Heart right ventricle (tissue), 16 donors: ENCODE measurements around the gene SOCS7. TPM values are rescaled to one million over a fixed set of nuclear protein-coding genes. Genes with fewer than 3 reads are reported as not detected.

ENCODE experiments used
- ATAC-seq, 8 donors: fragments of 200-7000 bp; cut with Tn5 transposase; one replicate each; pipeline ENCODE4 v1.9.1; 2020; ENCODE audit warnings: mild to moderate bottlenecking in 8 of 8, moderate library complexity in 8 of 8, moderate number of reproducible peaks in 1 of 8
- DNase-seq, 2 donors: peaks; one replicate each; pipeline ENCODE4 v3.0.0-alpha.2; 2020
- H3K27ac ChIP-seq, 10 donors: fragments of 200-600 bp; sonication (generic) in 2 of 10; one replicate each; pipeline versions ENCODE4 v1.5.0 to v1.8.0; 2020 to 2022; ENCODE audit warnings: mild to moderate bottlenecking in 3 of 10
- H3K27me3 ChIP-seq, 7 donors: fragments of 200-600 bp; one replicate each; pipeline ENCODE4 v1.8.0; 2021 to 2022; ENCODE audit warnings: mild to moderate bottlenecking in 2 of 7
- H3K36me3 ChIP-seq, 9 donors: fragments of 200-600 bp; sonication (generic) in 1 of 9; one replicate each; pipeline versions ENCODE4 v1.5.0 to v1.8.0; 2020 to 2022; ENCODE audit warnings: mild to moderate bottlenecking in 2 of 9
- H3K4me1 ChIP-seq, 9 donors: fragments of 200-600 bp; sonication (generic) in 1 of 9; one replicate each; pipeline versions ENCODE4 v1.5.0 to v1.8.0; 2020 to 2022; ENCODE audit warnings: mild to moderate bottlenecking in 4 of 9
- H3K4me3 ChIP-seq, 10 donors: fragments of 200-600 bp; sonication (generic) in 2 of 10; one replicate each; pipeline versions ENCODE4 v1.5.0 to v1.8.0; 2020 to 2022; ENCODE audit warnings: mild to moderate bottlenecking in 7 of 10, moderate library complexity in 2 of 10
- H3K9me3 ChIP-seq, 11 donors: fragments of 200-600 bp in 10 of 11; sonication (generic) in 2 of 11; one replicate each; pipeline versions ENCODE4 v1.5.0 to v1.8.0; 2013 to 2022; ENCODE audit warnings: mild to moderate bottlenecking in 2 of 11, control low read depth in 1 of 11, moderate library complexity in 1 of 11
- WGBS, 2 donors: extraction: QIAGEN DNeasy Blood & Tissue Kit; methylation state at CpG; one replicate each; pipeline ENCODE4 v1.1.7; 2013; ENCODE audit warnings: inconsistent platforms in 1 of 2; 5-methylcytosine and 5-hydroxymethylcytosine counted together
- intact Hi-C, 10 donors: fragments of 100-400 bp; cut with DNase I; formaldehyde crosslinking; loops; one replicate each; pipeline versions ENCODE4 v1.11.1 to v1.14.2; 2022
- polyA plus RNA-seq, 2 donors: library from polyadenylated mRNA; stranded (reverse); fragments of 200-250 nt; gene quantifications; one replicate each; pipeline ENCODE4 v1.2.3, GENCODE V29; 2013
- total RNA-seq, 10 donors: library from RNA; stranded (reverse); fragmentation: NEBNext Ultra II Directional in 3 of 10; extraction: Animal tissue kit (Norgen Biotek cat#: 25700) in 3 of 10; gene quantifications; one replicate each; pipeline versions ENCODE4 v1.2.1 to v1.2.4, GENCODE V29; 2021 to 2023
- TF ChIP-seq, protein P1 (sequence below), 9 donors: fragments of 200-600 bp; sonication (generic) in 2 of 9; IDR thresholded peaks; one replicate each; pipeline versions ENCODE4 v1.5.0 to v1.8.0; 2021 to 2022; ENCODE audit warnings: antibody characterized with exemption in 9 of 9, mild to moderate bottlenecking in 5 of 9, moderate library complexity in 1 of 9
- donor health status: Arrhythmogenic right ventricular cardiomyopathy.
- donor health status: ischemic (EF 13 %, LVEDD 7.1; RV severe dilation, severe dysfunction).
- donor health status: healthy with polysubstance abuse.
- donor health status: DM: no; HTN: yes; CAD: no.
- donor health status: DM: no; HTN: no; CAD: no.
- donor health status: ischemic (EF 25% LVEDD 6.9; RV normal size, moderate dysfunction).
- donor health status: ischemic (EF 25% LVEDD 5.7; RV mildly dilated, moderate dysfunction).
- donor health status: healthy.
- donor health status: DM: yes; HTN: yes; CAD: no.
- donor health status: Ischemic cardiomyopathy.
- donor health status: ischemic (EF 35%, LVEDD 5.7; RV mildly dilated, moderate dysfunction).
- donor health status: nonischemic (EF 11% LVEDD 7.7; RV severe dilation, severe dysfunction).
- donor health status: DM: yes; HTN: yes; CAD: no.
- donor health status: PGD.
- donor health status: ischemic (EF 29% LVEDD 5.4; RV normal size, mild dysfunction).
- donor health status: nonischemic (EF 23%, LVEDD 6.1; RV moderate dilation, normal function).

The SOCS7 gene
- total and polyA plus RNA-seq, 12 donors, result 2.9 to 23.8 (median 15.1) TPM

DNA sequence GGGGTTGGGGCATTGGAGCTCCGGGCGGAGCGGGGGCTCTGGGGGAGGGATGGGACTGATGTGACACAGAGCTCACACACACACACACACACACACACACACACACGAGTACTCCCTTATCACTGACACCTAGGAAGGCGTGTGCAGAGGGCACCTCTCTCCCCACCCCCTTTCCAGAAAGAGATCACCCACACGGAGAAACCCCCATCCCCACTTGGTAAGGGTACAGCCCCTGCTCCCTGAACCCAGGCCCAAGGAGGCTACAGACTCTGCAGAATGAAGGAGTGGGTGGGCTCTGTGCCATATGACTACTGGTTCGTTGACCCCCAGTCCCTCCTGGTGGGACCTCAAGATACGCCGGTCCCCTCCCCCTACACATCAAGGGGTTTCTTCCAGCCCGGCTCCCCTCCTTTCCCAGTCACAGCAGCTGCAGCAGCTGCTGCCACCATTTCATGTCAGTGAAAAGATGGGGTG, 67.9 kb downstream of the SOCS7 start:
- peak overlapping the region in 8 of 10 donors; percentile 26 to 43 (median 36) for H3K4me3 ChIP-seq
- H3K36me3 ChIP-seq, result no peaks in the 10 kb centered on the region
- TF ChIP-seq, protein P1, sequence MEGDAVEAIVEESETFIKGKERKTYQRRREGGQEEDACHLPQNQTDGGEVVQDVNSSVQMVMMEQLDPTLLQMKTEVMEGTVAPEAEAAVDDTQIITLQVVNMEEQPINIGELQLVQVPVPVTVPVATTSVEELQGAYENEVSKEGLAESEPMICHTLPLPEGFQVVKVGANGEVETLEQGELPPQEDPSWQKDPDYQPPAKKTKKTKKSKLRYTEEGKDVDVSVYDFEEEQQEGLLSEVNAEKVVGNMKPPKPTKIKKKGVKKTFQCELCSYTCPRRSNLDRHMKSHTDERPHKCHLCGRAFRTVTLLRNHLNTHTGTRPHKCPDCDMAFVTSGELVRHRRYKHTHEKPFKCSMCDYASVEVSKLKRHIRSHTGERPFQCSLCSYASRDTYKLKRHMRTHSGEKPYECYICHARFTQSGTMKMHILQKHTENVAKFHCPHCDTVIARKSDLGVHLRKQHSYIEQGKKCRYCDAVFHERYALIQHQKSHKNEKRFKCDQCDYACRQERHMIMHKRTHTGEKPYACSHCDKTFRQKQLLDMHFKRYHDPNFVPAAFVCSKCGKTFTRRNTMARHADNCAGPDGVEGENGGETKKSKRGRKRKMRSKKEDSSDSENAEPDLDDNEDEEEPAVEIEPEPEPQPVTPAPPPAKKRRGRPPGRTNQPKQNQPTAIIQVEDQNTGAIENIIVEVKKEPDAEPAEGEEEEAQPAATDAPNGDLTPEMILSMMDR (IDR thresholded peaks at IDR 0.05), result no peak
- ATAC-seq, result no peak
- H3K27ac ChIP-seq, result no peak overlapping the region
- no peak for DNase-seq
- peaks cover 0 to 64% (median 23%) of the 10 kb centered on the region in 7 donors for H3K27me3 ChIP-seq
- H3K9me3 ChIP-seq, result no peaks in the 10 kb centered on the region
- intact Hi-C loops, result loop anchor here in 2 of 10 donors (5.0 to 10.0 kb wide), 2 partner anchors 77 to 245 kb away; partner anchors contain the start of gene GPR179 (in 1 of the 2)
- peaks cover 7 to 58% (median 38%) of the 10 kb centered on the region in 9 donors for H3K4me1 ChIP-seq
- 12 to 20% methylated on average over 8 to 10 of the region's 10 CpGs for WGBS, 2 donors

DNA sequence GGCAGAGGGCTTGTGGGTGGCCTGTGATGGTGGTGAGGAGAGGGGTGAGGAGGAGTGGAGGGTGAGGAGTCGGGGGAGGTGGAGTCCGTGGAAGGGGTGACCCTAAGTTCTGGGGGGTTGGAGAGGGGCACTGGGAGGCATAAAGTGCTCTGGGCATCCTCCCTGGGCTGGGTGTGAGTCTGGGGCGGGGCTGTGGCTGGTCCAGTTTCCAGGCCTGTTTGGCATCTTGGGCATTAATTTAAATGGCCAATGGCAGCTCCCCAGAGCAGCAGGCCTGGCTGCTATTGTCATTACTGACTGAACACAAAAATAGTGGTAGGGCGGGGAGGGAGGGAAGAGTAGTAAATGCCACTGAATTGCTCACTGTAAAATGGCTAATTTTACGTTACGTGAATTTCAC, 68.9 kb downstream of the SOCS7 start:
- no peaks in the 10 kb centered on the region for H3K36me3 ChIP-seq
- ATAC-seq (peak in 6 of 8 donors; percentile 6 to 57 (median 23)), DNase-seq (no peak)
- H3K27me3 ChIP-seq, result peaks cover 0 to 57% (median 23%) of the 10 kb centered on the region in 7 donors
- no peak overlapping the region for H3K4me3 ChIP-seq
- H3K27ac ChIP-seq, result peak overlapping the region in 6 of 10 donors; percentile 15 to 90 (median 72)
- TF ChIP-seq, protein P1 (IDR thresholded peaks at IDR 0.05), result no peak
- intact Hi-C loops, result loop anchor here in 8 of 10 donors (5.0 to 10.0 kb wide), 6 partner anchors 62 to 247 kb away; no protein-coding TSS in a partner anchor
- no peaks in the 10 kb centered on the region for H3K9me3 ChIP-seq
- H3K4me1 ChIP-seq, result peaks cover 10 to 58% (median 41%) of the 10 kb centered on the region in 9 donors
- 71 to 81% methylated on average over 6 of the region's 6 CpGs for WGBS, 2 donors

DNA sequence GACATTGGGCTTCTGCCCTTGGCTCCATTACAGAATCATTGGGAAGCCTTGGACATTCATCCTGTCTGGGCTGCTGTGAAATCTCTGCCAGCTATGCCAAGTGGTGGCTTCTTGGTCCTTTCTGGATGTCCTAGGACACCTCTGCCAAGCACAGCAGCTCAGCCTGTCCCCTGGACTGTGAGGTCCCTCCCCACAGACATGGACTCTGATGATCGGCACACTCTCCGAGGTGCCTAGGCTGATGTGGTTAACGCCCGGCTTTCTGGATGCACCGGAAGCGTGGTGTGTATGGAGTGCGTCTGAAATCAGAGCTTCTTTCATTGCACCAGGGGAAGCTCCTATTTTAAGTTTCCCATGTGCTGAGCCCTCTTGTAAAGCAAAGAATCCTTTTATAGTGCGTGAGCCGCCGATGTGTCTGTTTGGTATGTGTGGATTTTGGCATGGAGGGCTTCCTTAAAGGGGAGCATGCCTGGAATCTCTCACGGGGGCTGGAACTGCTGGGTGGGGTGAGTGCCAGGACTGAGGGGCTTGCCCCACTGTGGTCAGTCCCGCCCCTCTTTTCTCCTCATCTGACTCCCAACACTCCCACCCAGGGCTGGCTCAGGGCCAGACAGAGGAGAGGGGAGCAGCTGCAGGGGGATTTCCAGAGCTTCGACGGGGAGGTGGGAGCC, 69.7 kb downstream of the SOCS7 start:
- Histone ChIP-seq H3K9me3 (no peaks in the 10 kb centered on the region), H3K4me3 (peak overlapping the region in 1 of 10 donors; percentile 10), H3K36me3 (no peaks in the 10 kb centered on the region), H3K27me3 (peaks cover 0 to 56% (median 23%) of the 10 kb centered on the region in 7 donors), H3K4me1 (peaks cover 10 to 63% (median 48%) of the 10 kb centered on the region in 9 donors), H3K27ac (peak overlapping the region in 7 of 10 donors; percentile 15 to 90 (median 71))
- WGBS, 2 donors, result 6 to 7% methylated on average over 14 of the region's 14 CpGs
- DNase-seq, result no peak
- intact Hi-C loops, result loop anchor here in 8 of 10 donors (5.0 to 10.0 kb wide), 6 partner anchors 61 to 246 kb away; no protein-coding TSS in a partner anchor
- TF ChIP-seq, protein P1 (IDR thresholded peaks at IDR 0.05), result no peak
- peak in 6 of 8 donors; percentile 7 to 50 (median 19) for ATAC-seq
